Skeletal muscle cell (primary cell): ENCODE measurements around the gene MRTFB.
"Not testable (repeated sequence)": the region's sequence is repeated elsewhere in the genome, so short reads cannot be mapped to it uniquely, and the experiment has no call there.

Experiments used
- DNase-seq: peaks from one replicate; pipeline ENCODE4 v3.0.0-alpha.2; 2010; ENCODE audit warnings: low read depth
- H3K4me3 ChIP-seq: 2 replicates; pipeline ENCODE4 v1.5.1; 2011; ENCODE audit warnings: low read depth, mild to moderate bottlenecking, control low read depth, low read length, moderate library complexity

The MRTFB gene

GRCh38 chr16:14122430-14122829, 51.3 kb downstream of the MRTFB start:
- not testable (repeated sequence) for DNase-seq, H3K4me3 ChIP-seq

DNA sequence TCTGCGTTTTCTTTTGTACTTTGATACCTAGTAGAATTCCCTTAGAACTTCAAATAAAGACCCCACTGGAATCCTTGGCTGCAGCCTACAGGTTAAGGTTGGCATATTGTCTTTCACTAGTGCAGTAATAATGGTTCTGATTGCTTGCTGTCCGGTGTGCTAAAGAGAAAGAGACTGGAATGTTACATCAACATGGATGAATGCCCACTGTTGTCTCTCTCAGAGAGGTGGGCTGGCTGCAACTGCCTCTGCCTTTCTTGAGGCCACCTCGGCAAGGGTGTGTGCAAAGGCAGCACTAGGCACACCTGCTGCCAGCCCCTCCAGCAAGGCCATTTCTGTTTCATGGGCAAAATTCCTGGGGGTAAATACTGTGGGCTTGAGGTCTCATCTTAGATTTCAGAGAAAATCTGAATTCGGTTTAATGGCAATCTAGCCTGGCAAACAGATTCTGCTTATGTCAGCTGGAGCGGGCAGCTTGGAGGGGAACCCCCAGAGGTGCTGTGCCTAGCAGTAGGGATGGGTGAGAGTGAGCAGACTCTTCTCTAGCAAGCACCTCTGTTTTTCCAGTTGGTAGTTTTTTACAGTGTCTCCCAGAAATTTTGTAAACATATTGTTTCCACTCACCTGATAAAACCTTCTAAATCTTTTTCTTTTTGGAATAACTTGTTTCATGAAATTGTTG, 54.0 kb downstream of the MRTFB start:
- DNase-seq = no peak
- H3K4me3 ChIP-seq = no peak overlapping the region

DNA sequence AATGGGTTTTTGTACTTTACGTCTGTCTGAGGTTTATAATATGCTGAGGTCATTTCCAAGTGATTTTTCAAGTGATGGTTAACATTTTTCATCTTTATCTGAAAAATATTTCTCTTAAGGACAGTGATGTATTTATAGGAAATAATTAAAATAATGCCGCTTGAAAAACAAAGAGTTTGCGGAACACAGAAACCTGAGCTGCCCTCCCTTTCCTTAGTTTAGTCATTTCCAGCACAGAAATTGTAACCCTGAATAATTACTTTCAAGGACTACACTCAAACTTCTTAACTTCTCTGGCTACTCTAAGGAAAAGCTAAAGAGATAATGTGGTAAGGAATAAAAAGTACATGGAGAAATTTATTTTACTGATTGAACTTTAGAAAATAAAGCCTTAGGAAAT, 54.6 kb downstream of the MRTFB start:
- no peak for DNase-seq

DNA sequence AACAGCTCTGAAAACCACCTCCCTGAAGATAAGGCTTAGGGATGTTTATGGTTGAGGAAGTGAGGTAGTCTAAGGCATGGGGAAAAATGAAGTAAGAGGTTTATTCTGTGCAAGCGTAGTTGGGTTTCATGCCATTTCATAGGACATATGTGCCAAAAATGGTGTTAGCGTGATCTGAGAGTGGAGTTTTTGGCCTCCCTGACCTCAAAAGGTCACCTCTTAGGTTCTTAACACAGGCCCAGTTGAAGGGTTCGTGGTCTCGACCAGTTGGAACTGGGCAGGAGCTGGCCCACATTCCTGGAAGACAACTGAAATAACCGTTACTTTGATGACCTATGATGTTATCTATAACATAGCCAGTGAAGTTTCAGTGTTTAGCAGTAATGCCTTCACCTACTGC, 57.0 kb downstream of the MRTFB start:
- H3K4me3 ChIP-seq = no peak overlapping the region
- no peak for DNase-seq

More for the DNA sequence above, 54.6 kb downstream of the MRTFB start:
- H3K4me3 ChIP-seq = no peak overlapping the region

DNA sequence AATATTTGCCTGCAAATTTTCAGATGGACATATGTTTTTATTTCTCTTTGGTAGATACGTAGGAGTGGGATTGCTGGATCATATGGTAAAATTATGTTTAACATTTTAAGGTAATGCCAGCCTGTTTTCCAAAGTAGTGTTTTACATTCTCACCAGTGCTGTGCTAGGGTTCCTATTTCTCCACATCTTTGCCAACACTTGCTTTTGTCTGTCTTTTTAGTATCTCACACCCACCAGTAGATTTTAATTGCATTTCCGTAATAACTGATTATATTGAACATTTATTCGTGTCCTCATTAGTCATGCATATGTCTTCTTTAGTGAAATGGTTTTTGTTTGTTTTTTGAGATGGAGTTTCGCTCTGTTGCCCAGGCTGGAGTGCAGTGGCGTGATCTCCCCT, 58.4 kb downstream of the MRTFB start:
- DNase-seq = no peak
- H3K4me3 ChIP-seq = no peak overlapping the region

GRCh38 chr16:14131774-14132695, 60.9 kb downstream of the MRTFB start:
- H3K4me3 ChIP-seq = no peak overlapping the region

DNA sequence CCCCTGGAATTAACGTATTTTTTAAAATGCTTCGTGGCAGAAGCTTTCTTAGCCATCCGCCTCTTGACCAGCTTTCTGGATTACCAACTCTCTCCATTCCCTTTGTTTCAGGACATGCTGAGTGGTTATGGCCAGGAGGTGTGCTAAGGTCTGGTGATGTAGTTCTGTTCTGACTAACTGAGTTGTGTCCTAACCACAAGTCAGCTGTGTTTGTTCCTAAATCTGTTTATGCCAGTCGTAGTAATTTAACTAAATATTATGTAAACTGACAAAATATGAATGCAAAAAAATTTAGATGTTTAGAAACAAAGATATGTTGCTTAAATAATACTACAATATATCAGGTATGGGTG, 61.6 kb downstream of the MRTFB start:
- DNase-seq = no peak
- no peak overlapping the region for H3K4me3 ChIP-seq

More at GRCh38 chr16:14131774-14132695, 60.9 kb downstream of the MRTFB start:
- no peak for DNase-seq

DNA sequence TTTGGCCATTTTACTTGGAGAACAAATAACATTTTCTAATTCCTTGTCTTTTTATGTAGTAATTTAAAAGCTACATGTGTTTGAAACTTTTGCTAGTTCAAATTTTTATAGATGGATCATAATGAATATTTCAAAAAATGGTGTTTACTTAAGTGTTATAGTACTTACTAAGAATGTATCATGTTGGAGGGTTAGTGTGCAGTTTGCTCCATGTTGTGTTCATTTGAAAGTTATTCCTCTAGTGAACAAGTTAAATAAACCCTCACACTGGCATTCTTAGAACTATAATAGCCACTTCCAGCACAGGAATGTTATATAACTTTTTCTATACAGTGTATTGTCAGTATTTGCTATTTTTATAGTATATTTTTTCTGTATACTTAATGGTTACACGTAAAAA, 62.8 kb downstream of the MRTFB start:
- no peak overlapping the region for H3K4me3 ChIP-seq
- DNase-seq = no peak

GRCh38 chr16:14135704-14136103, 64.6 kb downstream of the MRTFB start:
- H3K4me3 ChIP-seq = no peak overlapping the region
- DNase-seq = no peak

GRCh38 chr16:14139872-14140271, 68.8 kb downstream of the MRTFB start:
- no peak for DNase-seq

GRCh38 chr16:14140923-14141322, 69.8 kb downstream of the MRTFB start:
- DNase-seq = no peak
- H3K4me3 ChIP-seq = no peak overlapping the region

More at GRCh38 chr16:14139872-14140271, 68.8 kb downstream of the MRTFB start:
- H3K4me3 ChIP-seq = no peak overlapping the region

DNA sequence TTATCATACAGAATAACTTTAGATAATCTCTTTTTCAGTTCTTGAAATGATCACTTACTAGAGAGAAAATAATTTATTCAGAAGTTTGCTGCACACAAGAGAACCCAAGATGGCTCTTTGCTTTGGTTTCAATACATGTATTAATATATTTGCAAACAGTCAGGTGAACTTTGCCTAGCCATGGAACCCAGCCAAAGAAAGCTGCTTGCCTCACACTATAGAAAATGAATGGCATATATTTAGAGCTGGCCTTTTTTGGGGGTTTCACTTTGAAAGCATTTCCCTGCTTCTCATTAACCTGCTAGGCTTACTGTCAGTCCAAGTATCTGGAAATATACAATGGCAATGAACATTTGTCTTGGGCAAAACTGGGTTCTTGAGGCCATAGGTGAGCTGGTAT, 75.3 kb downstream of the MRTFB start:
- H3K4me3 ChIP-seq = no peak overlapping the region
- no peak for DNase-seq

GRCh38 chr16:14148016-14148415, 76.9 kb downstream of the MRTFB start:
- DNase-seq = no peak
- H3K4me3 ChIP-seq = no peak overlapping the region

- H3K4me3 ChIP-seq = no peak overlapping the region
- DNase-seq = no peak
These were observed 77.5 kb downstream of the MRTFB start for GRCh38 chr16:14148569-14148968.

- DNase-seq = no peak
- no peak overlapping the region for H3K4me3 ChIP-seq
These were observed 79.7 kb downstream of the MRTFB start for GRCh38 chr16:14150796-14151195.

GRCh38 chr16:14151256-14152030, 80.3 kb downstream of the MRTFB start:
- no peak overlapping the region for H3K4me3 ChIP-seq
- peak; percentile 65 for DNase-seq

DNA sequence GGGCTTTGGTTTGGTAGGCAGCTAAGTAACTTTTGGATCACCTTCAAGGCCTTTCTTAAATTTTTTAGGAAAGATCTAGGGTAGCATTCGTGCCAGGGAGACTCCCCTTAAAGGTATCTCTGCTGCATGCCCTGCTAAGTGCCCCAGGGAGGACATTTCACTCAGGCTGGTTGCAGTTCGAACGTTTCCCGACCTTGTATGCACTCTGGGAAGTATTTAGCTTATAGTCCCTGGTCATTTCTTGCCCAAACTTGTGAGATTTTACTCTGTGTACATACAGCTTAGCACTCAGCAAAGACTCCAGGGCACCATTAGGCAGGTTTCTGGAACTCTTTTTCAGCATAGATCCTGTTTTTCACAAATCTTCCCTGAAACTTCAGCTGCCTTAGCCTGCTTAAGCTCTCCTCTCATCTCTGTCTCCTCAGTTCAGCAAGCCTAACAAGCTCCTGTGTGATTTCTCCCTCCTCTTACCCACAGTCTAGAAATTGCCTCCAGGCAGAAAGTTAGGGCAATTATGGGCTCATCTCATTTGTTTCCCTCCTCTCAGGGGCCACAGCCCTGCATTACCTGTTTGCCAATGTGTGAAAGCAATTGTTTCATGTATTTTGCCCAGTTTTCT, 84.6 kb downstream of the MRTFB start:
- DNase-seq = no peak
- no peak overlapping the region for H3K4me3 ChIP-seq

- no peak overlapping the region for H3K4me3 ChIP-seq
- DNase-seq = no peak
These were observed 94.0 kb downstream of the MRTFB start for GRCh38 chr16:14164916-14165662.

DNA sequence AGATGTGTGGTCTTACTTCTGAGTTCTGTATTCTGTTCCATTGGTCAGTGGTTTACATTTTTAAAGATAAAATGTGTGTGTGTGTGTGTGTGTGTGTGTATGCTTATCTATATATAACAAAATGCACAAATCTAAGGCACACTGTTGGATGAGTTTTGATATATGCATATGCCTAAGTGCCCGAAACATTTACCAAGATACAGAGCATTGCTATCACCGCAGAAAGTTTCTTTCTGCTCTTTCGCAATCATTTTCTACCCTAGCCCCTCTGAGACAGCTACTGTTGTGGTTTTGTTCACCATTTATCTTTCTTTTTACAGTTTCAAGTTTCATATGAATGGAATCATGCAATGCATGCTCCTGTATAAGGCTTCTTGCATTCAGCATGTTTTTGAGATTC, 97.0 kb downstream of the MRTFB start:
- no peak overlapping the region for H3K4me3 ChIP-seq
- DNase-seq = no peak
